Heart right ventricle (tissue), 16 donors: ENCODE measurements around the gene SRPK1. TPM values are rescaled to one million over a fixed set of nuclear protein-coding genes. Genes with fewer than 3 reads are reported as not detected.

Experiments used
- ATAC-seq, 8 donors: fragments of 200-7000 bp; cut with Tn5 transposase; one replicate each; pipeline ENCODE4 v1.9.1; 2020; ENCODE audit warnings: mild to moderate bottlenecking in 8 of 8, moderate library complexity in 8 of 8, moderate number of reproducible peaks in 1 of 8
- DNase-seq, 2 donors: peaks; one replicate each; pipeline ENCODE4 v3.0.0-alpha.2; 2020
- H3K27ac ChIP-seq, 10 donors: fragments of 200-600 bp; sonication (generic) in 2 of 10; one replicate each; pipeline versions ENCODE4 v1.5.0 to v1.8.0; 2020 to 2022; ENCODE audit warnings: mild to moderate bottlenecking in 3 of 10
- H3K27me3 ChIP-seq, 7 donors: fragments of 200-600 bp; one replicate each; pipeline ENCODE4 v1.8.0; 2021 to 2022; ENCODE audit warnings: mild to moderate bottlenecking in 2 of 7
- H3K36me3 ChIP-seq, 9 donors: fragments of 200-600 bp; sonication (generic) in 1 of 9; one replicate each; pipeline versions ENCODE4 v1.5.0 to v1.8.0; 2020 to 2022; ENCODE audit warnings: mild to moderate bottlenecking in 2 of 9
- H3K4me1 ChIP-seq, 9 donors: fragments of 200-600 bp; sonication (generic) in 1 of 9; one replicate each; pipeline versions ENCODE4 v1.5.0 to v1.8.0; 2020 to 2022; ENCODE audit warnings: mild to moderate bottlenecking in 4 of 9
- H3K4me3 ChIP-seq, 10 donors: fragments of 200-600 bp; sonication (generic) in 2 of 10; one replicate each; pipeline versions ENCODE4 v1.5.0 to v1.8.0; 2020 to 2022; ENCODE audit warnings: mild to moderate bottlenecking in 7 of 10, moderate library complexity in 2 of 10
- H3K9me3 ChIP-seq, 11 donors: fragments of 200-600 bp in 10 of 11; sonication (generic) in 2 of 11; one replicate each; pipeline versions ENCODE4 v1.5.0 to v1.8.0; 2013 to 2022; ENCODE audit warnings: mild to moderate bottlenecking in 2 of 11, control low read depth in 1 of 11, moderate library complexity in 1 of 11
- CTCF ChIP-seq, 9 donors: fragments of 200-600 bp; sonication (generic) in 2 of 9; IDR thresholded peaks; one replicate each; pipeline versions ENCODE4 v1.5.0 to v1.8.0; 2021 to 2022; ENCODE audit warnings: antibody characterized with exemption in 9 of 9, mild to moderate bottlenecking in 5 of 9, moderate library complexity in 1 of 9
- WGBS, 2 donors: extraction: QIAGEN DNeasy Blood & Tissue Kit; methylation state at CpG; one replicate each; pipeline ENCODE4 v1.1.7; 2013; ENCODE audit warnings: inconsistent platforms in 1 of 2; 5-methylcytosine and 5-hydroxymethylcytosine counted together
- intact Hi-C, 10 donors: fragments of 100-400 bp; cut with DNase I; formaldehyde crosslinking; loops; one replicate each; pipeline versions ENCODE4 v1.11.1 to v1.14.2; 2022
- polyA plus RNA-seq, 2 donors: library from polyadenylated mRNA; stranded (reverse); fragments of 200-250 nt; gene quantifications; one replicate each; pipeline ENCODE4 v1.2.3, GENCODE V29; 2013
- total RNA-seq, 10 donors: library from RNA; stranded (reverse); fragmentation: NEBNext Ultra II Directional in 3 of 10; extraction: Animal tissue kit (Norgen Biotek cat#: 25700) in 3 of 10; gene quantifications; one replicate each; pipeline versions ENCODE4 v1.2.1 to v1.2.4, GENCODE V29; 2021 to 2023
- donor health status: Arrhythmogenic right ventricular cardiomyopathy.
- donor health status: ischemic (EF 13 %, LVEDD 7.1; RV severe dilation, severe dysfunction).
- donor health status: healthy with polysubstance abuse.
- donor health status: DM: no; HTN: yes; CAD: no.
- donor health status: DM: no; HTN: no; CAD: no.
- donor health status: ischemic (EF 25% LVEDD 6.9; RV normal size, moderate dysfunction).
- donor health status: ischemic (EF 25% LVEDD 5.7; RV mildly dilated, moderate dysfunction).
- donor health status: healthy.
- donor health status: DM: yes; HTN: yes; CAD: no.
- donor health status: Ischemic cardiomyopathy.
- donor health status: ischemic (EF 35%, LVEDD 5.7; RV mildly dilated, moderate dysfunction).
- donor health status: nonischemic (EF 11% LVEDD 7.7; RV severe dilation, severe dysfunction).
- donor health status: DM: yes; HTN: yes; CAD: no.
- donor health status: PGD.
- donor health status: ischemic (EF 29% LVEDD 5.4; RV normal size, mild dysfunction).
- donor health status: nonischemic (EF 23%, LVEDD 6.1; RV moderate dilation, normal function).

SRPK1 gene
- total and polyA plus RNA-seq, 12 donors: 6.0 to 25.6 (median 17.4) TPM

- intact Hi-C loops: no loop called here
- 65 to 66% methylated on average over 14 of the region's 14 CpGs for WGBS, 2 donors
- H3K36me3 ChIP-seq: no peaks in the 10 kb centered on the region
Measured at GRCh38 chr6:35810971-35811698, 109.8 kb downstream of the SRPK1 start.

GRCh38 chr6:35809809-35810208, 111.1 kb downstream of the SRPK1 start:
- Histone ChIP-seq H3K27ac (no peak overlapping the region), H3K4me3 (no peak overlapping the region), H3K36me3 (no peaks in the 10 kb centered on the region), H3K9me3 (no peaks in the 10 kb centered on the region), H3K4me1 (peaks cover 0 to 8% (median 0%) of the 10 kb centered on the region in 9 donors), H3K27me3 (peaks cover 0 to 51% (median 19%) of the 10 kb centered on the region in 7 donors)
- DNase-seq (no peak), ATAC-seq (no peak)
- WGBS, 2 donors: 75 to 79% methylated on average over 5 of the region's 5 CpGs
- TF ChIP-seq CTCF (IDR thresholded peaks at IDR 0.05): no peak
- intact Hi-C loops: no loop called here

More at GRCh38 chr6:35810971-35811698, 109.8 kb downstream of the SRPK1 start:
- Histone ChIP-seq H3K9me3 (no peaks in the 10 kb centered on the region), H3K4me3 (no peak overlapping the region), H3K27ac (no peak overlapping the region), H3K27me3 (peaks cover 0 to 39% (median 9%) of the 10 kb centered on the region in 7 donors), H3K4me1 (peaks cover 0 to 8% (median 0%) of the 10 kb centered on the region in 9 donors)
- no peak for TF ChIP-seq CTCF (IDR thresholded peaks at IDR 0.05)
- ATAC-seq: peak in 1 of 8 donors; percentile 45
- no peak for DNase-seq

- no peaks in the 10 kb centered on the region for H3K9me3 ChIP-seq
- H3K4me3 ChIP-seq: no peak overlapping the region
- peaks cover 0 to 57% (median 21%) of the 10 kb centered on the region in 7 donors for H3K27me3 ChIP-seq
- ATAC-seq (no peak), DNase-seq (no peak)
- H3K4me1 ChIP-seq: peaks cover 0 to 8% (median 0%) of the 10 kb centered on the region in 9 donors
- no peaks in the 10 kb centered on the region for H3K36me3 ChIP-seq
- WGBS, 2 donors: 44 to 65% methylated on average over 3 of the region's 3 CpGs
- no peak overlapping the region for H3K27ac ChIP-seq
- intact Hi-C loops: no loop called here
- TF ChIP-seq CTCF (IDR thresholded peaks at IDR 0.05): no peak
Measured at GRCh38 chr6:35808688-35809087, 112.2 kb downstream of the SRPK1 start.

GRCh38 chr6:35804996-35805736, 115.7 kb downstream of the SRPK1 start, which contains the start of gene LHFPL5:
TSS of gene LHFPL5 (plus strand) at chr6:35805352. CDS start at chr6:35805671, 319 bp downstream.
- 13% methylated on average over 39 to 40 of the region's 40 CpGs for WGBS, 2 donors
- H3K36me3 ChIP-seq: no peaks in the 10 kb centered on the region
- intact Hi-C loops: loop anchor here in 1 of 10 donors (2.0 kb wide), 1 partner anchor 56 kb away; no protein-coding TSS in a partner anchor
- no peak within 1 kb of the TSS for H3K27ac ChIP-seq
- H3K9me3 ChIP-seq: no peaks in the 10 kb centered on the region
- peak; percentile 76 to 93 (median 87) for ATAC-seq
- DNase-seq: peak; percentile 16 to 48
- H3K27me3 ChIP-seq: peaks cover 0 to 55% (median 21%) of the 10 kb centered on the region in 7 donors
- H3K4me3 ChIP-seq: peak within 1 kb of the TSS in 8 of 10 donors; percentile 12 to 44 (median 30)
- H3K4me1 ChIP-seq: peaks cover 0 to 5% (median 0%) of the 10 kb centered on the region in 9 donors
- no peak for TF ChIP-seq CTCF (IDR thresholded peaks at IDR 0.05)
